SJSA1 (cell line): ENCODE measurements around the gene TMEM132D. TPM values are rescaled to one million over a fixed set of nuclear protein-coding genes. Genes with fewer than 3 reads are reported as not detected.
"Not testable (repeated sequence)": the region's sequence is repeated elsewhere in the genome, so short reads cannot be mapped to it uniquely, and the experiment has no call there.

ENCODE experiments used
- DNase-seq, 2 experiments: peaks; one replicate each; pipeline ENCODE4 v3.0.0-alpha.2; 2015 to 2020; ENCODE audit warnings: low spot score in 2 of 2, low read depth in 1 of 2
- H3K27ac ChIP-seq: fragments of 250-450 bp; sonication (Bioruptor Pico); 2 replicates; pipeline ENCODE4 v1.5.1; 2020; ENCODE audit warnings: mild to moderate bottlenecking, moderate library complexity
- H3K27me3 ChIP-seq: fragments of 250-450 bp; sonication (Bioruptor Pico); replicated peaks from 2 replicates; pipeline ENCODE4 v1.5.1; 2020; ENCODE audit warnings: mild to moderate bottlenecking, moderate library complexity
- H3K36me3 ChIP-seq: fragments of 250-450 bp; sonication (Bioruptor Pico); 2 replicates; pipeline ENCODE4 v1.5.1; 2020; ENCODE audit warnings: mild to moderate bottlenecking
- H3K4me1 ChIP-seq: fragments of 250-450 bp; sonication (Bioruptor Pico); replicated peaks from 2 replicates; pipeline ENCODE4 v1.6.1; 2021; ENCODE audit warnings: mild to moderate bottlenecking
- H3K4me3 ChIP-seq: fragments of 250-450 bp; sonication (Bioruptor Pico); 2 replicates; pipeline ENCODE4 v1.5.1; 2020; ENCODE audit warnings: mild to moderate bottlenecking
- H3K9me3 ChIP-seq: fragments of 250-450 bp; sonication (Bioruptor Pico); replicated peaks from 2 replicates; pipeline ENCODE4 v1.5.1; 2020; ENCODE audit warnings: mild to moderate bottlenecking
- total RNA-seq: library from RNA; depleted of rRNA; stranded (reverse); fragments of >200 nt; shearing (Covaris generic); gene quantifications from 2 replicates; pipeline ENCODE4 v1.2.3, GENCODE V29; 2014

The TMEM132D gene
- total RNA-seq, 1 experiment from 2014 or later = not detected

GRCh38 chr12:129900306-129900705 is 3.5 kb downstream of the TMEM132D start:
- Histone ChIP-seq H3K9me3 (no peaks in the 10 kb centered on the region), H3K27me3 (no peaks in the 10 kb centered on the region), H3K36me3 (no peaks in the 10 kb centered on the region), H3K4me1 (no peaks in the 10 kb centered on the region), H3K4me3 (no peak overlapping the region), H3K27ac (no peak overlapping the region)
- no peak for DNase-seq

GRCh38 chr12:129899045-129899444 is 4.8 kb downstream of the TMEM132D start:
- H3K27ac ChIP-seq, H3K36me3 ChIP-seq, H3K4me1 ChIP-seq, H3K9me3 ChIP-seq, H3K4me3 ChIP-seq, DNase-seq, H3K27me3 ChIP-seq: not testable (repeated sequence)

DNA sequence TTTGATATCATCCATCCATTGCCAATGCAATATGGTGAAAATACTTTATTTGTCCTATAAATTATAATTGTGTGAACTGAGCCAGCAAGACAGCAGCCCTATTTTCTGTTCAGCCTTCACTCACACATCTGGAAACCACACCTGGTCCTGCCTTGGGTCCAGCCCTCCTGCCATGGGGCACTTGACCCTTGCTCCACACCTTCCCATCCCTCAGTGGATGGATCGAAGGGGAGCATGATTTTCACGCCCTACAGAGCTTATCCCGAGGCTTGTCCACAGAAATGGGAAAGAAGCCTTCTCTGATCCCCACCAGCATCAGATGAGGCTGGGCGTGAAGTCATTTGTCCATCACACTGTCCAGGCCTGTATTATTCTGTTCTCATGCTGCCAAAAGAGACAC is 10.1 kb downstream of the TMEM132D start:
- Histone ChIP-seq H3K36me3 (no peaks in the 10 kb centered on the region), H3K9me3 (no peaks in the 10 kb centered on the region), H3K27ac (no peak overlapping the region), H3K4me3 (no peak overlapping the region), H3K27me3 (no peaks in the 10 kb centered on the region), H3K4me1 (no peaks in the 10 kb centered on the region)
- DNase-seq = no peak

DNA sequence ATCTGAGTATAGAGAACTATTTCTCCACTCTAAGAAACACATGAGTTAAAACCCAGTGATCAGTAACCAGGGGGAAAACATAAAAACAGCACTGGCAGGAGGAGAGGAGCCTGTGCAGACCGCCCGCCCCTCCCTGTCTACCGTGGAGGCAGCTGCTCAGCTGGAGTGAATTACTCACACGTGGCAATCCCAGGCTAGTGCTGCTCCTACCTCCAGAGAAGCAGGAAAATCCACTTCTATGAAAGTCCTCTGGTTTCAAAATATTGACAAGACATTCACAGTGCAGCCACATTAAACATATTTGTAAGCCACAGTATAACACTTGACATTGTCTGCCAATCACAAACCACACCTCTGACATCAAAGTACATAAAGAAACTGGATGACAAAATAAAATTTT is 16.7 kb downstream of the TMEM132D start:
- Histone ChIP-seq H3K4me1 (no peaks in the 10 kb centered on the region), H3K36me3 (no peaks in the 10 kb centered on the region), H3K27ac (no peak overlapping the region), H3K9me3 (no peaks in the 10 kb centered on the region), H3K4me3 (no peak overlapping the region), H3K27me3 (no peaks in the 10 kb centered on the region)
- no peak for DNase-seq

DNA sequence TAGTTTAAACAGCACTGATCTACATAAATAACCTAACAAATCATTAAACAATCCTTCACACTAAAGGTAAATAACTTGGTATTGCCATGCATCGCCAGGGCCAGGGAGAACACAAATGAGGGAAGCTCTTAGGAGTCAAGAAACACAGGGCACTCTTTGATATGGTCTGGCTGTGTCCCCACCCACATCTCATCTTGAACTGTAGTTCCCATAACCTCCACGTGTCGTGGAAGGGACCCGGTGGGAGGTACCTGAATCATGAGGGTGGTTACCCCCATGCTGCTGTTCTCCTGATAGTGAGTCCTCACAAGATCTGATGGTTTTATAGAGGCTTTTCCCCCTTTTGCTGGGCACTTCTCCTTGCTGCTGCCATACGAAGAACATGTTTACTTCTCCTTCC is 17.3 kb downstream of the TMEM132D start:
- Histone ChIP-seq H3K27ac (no peak overlapping the region), H3K4me1 (no peaks in the 10 kb centered on the region), H3K27me3 (no peaks in the 10 kb centered on the region), H3K4me3 (no peak overlapping the region), H3K36me3 (no peaks in the 10 kb centered on the region), H3K9me3 (no peaks in the 10 kb centered on the region)
- DNase-seq = no peak

- H3K4me1 ChIP-seq = no peaks in the 10 kb centered on the region
- H3K27me3 ChIP-seq = no peaks in the 10 kb centered on the region
- no peak overlapping the region for H3K27ac ChIP-seq
- H3K36me3 ChIP-seq = no peaks in the 10 kb centered on the region
- H3K4me3 ChIP-seq = no peak overlapping the region
- H3K9me3 ChIP-seq = no peaks in the 10 kb centered on the region
- DNase-seq = no peak
These were observed 18.5 kb downstream of the TMEM132D start for GRCh38 chr12:129885287-129885686.

DNA sequence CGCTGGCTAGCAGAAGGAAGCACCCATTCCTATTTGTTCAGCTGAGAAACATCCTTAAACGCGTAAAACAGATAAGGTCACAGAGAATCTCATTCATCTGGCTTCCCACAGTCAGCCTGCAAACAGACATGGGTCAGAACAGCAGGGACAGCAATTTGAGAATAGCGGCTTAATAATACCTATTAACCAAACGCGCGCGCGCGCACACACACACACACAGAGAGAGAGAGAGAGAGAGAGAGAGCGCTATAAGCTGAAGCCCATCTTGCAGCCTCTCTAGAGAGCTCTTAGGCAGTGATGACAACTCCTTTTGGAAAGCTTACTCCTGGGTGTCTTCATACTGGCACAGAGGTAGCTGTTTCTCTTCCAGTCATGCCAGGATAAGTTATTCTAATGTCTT is 26.4 kb downstream of the TMEM132D start:
- DNase-seq = no peak
- H3K4me3 ChIP-seq = no peak overlapping the region
- H3K36me3 ChIP-seq = no peaks in the 10 kb centered on the region
- H3K4me1 ChIP-seq = no peaks in the 10 kb centered on the region
- peaks cover 4% of the 10 kb centered on the region; the same call in 1 of the 2 replicates for H3K9me3 ChIP-seq
- H3K27me3 ChIP-seq = no peaks in the 10 kb centered on the region
- no peak overlapping the region for H3K27ac ChIP-seq

- no peak for DNase-seq
- no peaks in the 10 kb centered on the region for H3K27me3 ChIP-seq
- no peaks in the 10 kb centered on the region for H3K4me1 ChIP-seq
- H3K4me3 ChIP-seq = no peak overlapping the region
- no peak overlapping the region for H3K27ac ChIP-seq
- H3K9me3 ChIP-seq = peaks cover 9% of the 10 kb centered on the region; the same call in 1 of the 2 replicates
- H3K36me3 ChIP-seq = no peaks in the 10 kb centered on the region
These were observed 30.0 kb downstream of the TMEM132D start for GRCh38 chr12:129873833-129874208.

GRCh38 chr12:129873111-129873832 is 30.6 kb downstream of the TMEM132D start:
- Histone ChIP-seq H3K9me3 (peaks cover 9% of the 10 kb centered on the region; the same call in 1 of the 2 replicates), H3K36me3 (no peaks in the 10 kb centered on the region), H3K27ac (no peak overlapping the region), H3K4me1 (no peaks in the 10 kb centered on the region), H3K4me3 (no peak overlapping the region), H3K27me3 (no peaks in the 10 kb centered on the region)
- DNase-seq = no peak

DNA sequence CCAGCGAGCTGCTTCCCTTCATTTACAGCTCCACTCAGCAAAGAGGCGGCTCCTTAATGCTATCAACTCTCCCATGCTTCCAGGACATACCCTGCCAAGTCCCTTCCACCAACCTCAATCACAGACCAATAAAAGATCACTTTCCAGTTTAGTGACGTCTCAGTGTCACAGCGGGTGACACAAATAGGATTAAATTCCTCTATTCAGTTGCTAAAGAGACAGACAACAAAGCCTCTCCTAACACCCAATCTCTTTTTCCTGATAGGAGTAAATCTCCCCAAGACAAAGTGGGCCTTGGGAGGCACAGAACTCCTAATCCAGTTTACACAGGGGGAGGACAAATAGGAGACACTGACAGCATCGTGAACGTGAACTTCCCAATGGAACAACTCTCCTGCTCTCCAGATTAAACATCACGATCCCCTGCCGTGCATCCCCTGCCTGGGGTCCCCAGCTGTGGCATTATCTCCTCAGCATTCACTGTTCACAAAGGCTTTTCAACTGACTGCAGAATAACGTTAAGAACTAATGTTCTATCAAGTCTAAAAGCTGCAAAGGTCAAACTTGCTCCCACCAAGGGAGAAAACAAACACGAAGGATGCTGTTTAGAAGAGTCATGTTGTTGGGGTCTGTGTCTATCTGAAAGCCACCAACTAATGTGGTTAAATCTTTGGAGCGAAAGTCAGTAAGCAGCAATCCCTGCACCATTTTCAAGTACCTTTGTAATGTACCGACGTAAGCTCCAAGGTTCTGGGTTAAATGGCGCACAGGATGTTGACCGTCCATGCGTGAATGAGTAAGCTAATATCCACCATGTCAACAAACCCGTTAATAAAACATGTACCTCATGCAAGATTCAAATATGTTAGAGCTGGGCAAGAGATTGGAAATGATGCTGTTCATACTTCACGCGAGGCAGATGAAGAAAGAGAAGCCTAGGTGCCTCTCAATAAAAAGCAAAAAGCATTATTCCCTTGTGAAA is 31.5 kb downstream of the TMEM132D start:
- peaks cover 11% of the 10 kb centered on the region; the same call in 1 of the 2 replicates for H3K9me3 ChIP-seq
- DNase-seq = no peak
- no peak overlapping the region for H3K27ac ChIP-seq
- H3K4me1 ChIP-seq = no peaks in the 10 kb centered on the region
- no peaks in the 10 kb centered on the region for H3K36me3 ChIP-seq
- H3K27me3 ChIP-seq = no peaks in the 10 kb centered on the region
- no peak overlapping the region for H3K4me3 ChIP-seq

GRCh38 chr12:129870796-129871195 is 33.0 kb downstream of the TMEM132D start:
- no peaks in the 10 kb centered on the region for H3K36me3 ChIP-seq
- H3K27me3 ChIP-seq = no peaks in the 10 kb centered on the region
- H3K4me3 ChIP-seq = no peak overlapping the region
- peaks cover 7% of the 10 kb centered on the region; the same call in 1 of the 2 replicates for H3K9me3 ChIP-seq
- no peak overlapping the region for H3K27ac ChIP-seq
- no peak for DNase-seq
- no peaks in the 10 kb centered on the region for H3K4me1 ChIP-seq

GRCh38 chr12:129870136-129870535 is 33.7 kb downstream of the TMEM132D start:
- peaks cover 7% of the 10 kb centered on the region; the same call in 1 of the 2 replicates for H3K9me3 ChIP-seq
- no peak overlapping the region for H3K4me3 ChIP-seq
- DNase-seq = no peak
- H3K4me1 ChIP-seq = no peaks in the 10 kb centered on the region
- no peaks in the 10 kb centered on the region for H3K36me3 ChIP-seq
- no peak overlapping the region for H3K27ac ChIP-seq
- no peaks in the 10 kb centered on the region for H3K27me3 ChIP-seq

DNA sequence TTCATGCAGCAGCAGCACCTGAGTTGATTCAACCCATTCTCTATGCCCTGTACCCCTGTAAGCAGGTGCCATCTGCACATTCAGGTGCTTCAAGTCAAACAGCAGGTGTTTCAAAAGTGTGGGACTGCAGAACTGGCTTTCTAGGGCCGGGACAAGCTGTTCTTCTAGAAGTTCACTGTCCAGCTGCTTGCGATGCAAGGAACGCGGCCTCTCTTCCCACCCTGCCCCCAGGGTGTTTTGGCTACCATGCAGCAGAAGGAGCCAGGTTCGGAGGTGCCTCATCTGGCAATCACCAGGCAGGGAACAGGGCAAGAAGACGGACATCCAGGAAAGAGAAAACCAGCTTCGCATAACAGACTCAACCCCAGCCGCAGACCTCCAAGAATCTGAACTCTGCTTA is 35.2 kb downstream of the TMEM132D start:
- no peak for DNase-seq
- Histone ChIP-seq H3K9me3 (peaks cover 7% of the 10 kb centered on the region; the same call in 1 of the 2 replicates), H3K27ac (no peak overlapping the region), H3K27me3 (no peaks in the 10 kb centered on the region), H3K36me3 (no peaks in the 10 kb centered on the region), H3K4me3 (no peak overlapping the region), H3K4me1 (no peaks in the 10 kb centered on the region)

- no peak overlapping the region for H3K27ac ChIP-seq
- H3K4me3 ChIP-seq = no peak overlapping the region
- DNase-seq = no peak
- H3K4me1 ChIP-seq = no peaks in the 10 kb centered on the region
- 0 out of 2 replicates have a peak, but pooled peaks cover 2% of the 10 kb centered on the region for H3K9me3 ChIP-seq
- no peaks in the 10 kb centered on the region for H3K36me3 ChIP-seq
- H3K27me3 ChIP-seq = no peaks in the 10 kb centered on the region
These were observed 39.9 kb downstream of the TMEM132D start for GRCh38 chr12:129863938-129864337.
